Kidney (tissue), 14 donors: ENCODE results near the gene TSC2. TPM values are rescaled to one million over a fixed set of nuclear protein-coding genes. Genes with fewer than 3 reads are reported as not detected.

Experiments
- DNase-seq, 5 donors: peaks; one replicate each; pipeline ENCODE4 v3.0.0-alpha.2; 2013 to 2020
- FAIRE-seq: peaks from 2 replicates; lab custom pipeline; 2012; peaks lifted over from hg19 to GRCh38; lab: Jason Lieb, UNC
- H3K27ac ChIP-seq, 2 donors: one replicate each; pipeline ENCODE4 v1.7.0; 2013; ENCODE audit warnings: low read depth in 2 of 2, low read length in 2 of 2, inconsistent platforms in 1 of 2
- H3K27me3 ChIP-seq: one replicate; pipeline ENCODE4 v1.7.1; 2013; ENCODE audit warnings: low read length, inconsistent platforms; ENCODE audit not compliant: control insufficient read depth, insufficient read depth
- H3K36me3 ChIP-seq, 3 donors: one replicate each; pipeline versions ENCODE4 v1.7.0 to v1.7.1; 2013; ENCODE audit warnings: low read length in 3 of 3, control low read depth in 1 of 3, inconsistent platforms in 1 of 3; ENCODE audit not compliant: insufficient read depth in 3 of 3, control insufficient read depth in 2 of 3
- H3K4me1 ChIP-seq, 3 donors: one replicate each; pipeline versions ENCODE4 v1.7.0 to v1.7.1; 2013; ENCODE audit warnings: low read length in 3 of 3, inconsistent platforms in 1 of 3, low read depth in 1 of 3; ENCODE audit not compliant: control insufficient read depth in 2 of 3, insufficient read depth in 2 of 3
- H3K4me3 ChIP-seq, 3 donors: one replicate each; pipeline versions ENCODE4 v1.7.0 to v1.8.1; 2013; ENCODE audit warnings: low read length in 3 of 3, control low read depth in 1 of 3, inconsistent platforms in 1 of 3
- H3K9ac ChIP-seq, 3 donors: one replicate each; pipeline versions ENCODE4 v1.7.0 to v1.7.1; 2013; ENCODE audit warnings: low read length in 3 of 3, control low read depth in 1 of 3, inconsistent platforms in 1 of 3
- H3K9me3 ChIP-seq, 3 donors: one replicate each; pipeline versions ENCODE4 v1.7.0 to v1.7.1; 2013; ENCODE audit warnings: low read length in 3 of 3, control low read depth in 1 of 3, inconsistent platforms in 1 of 3; ENCODE audit not compliant: control insufficient read depth in 2 of 3, insufficient read depth in 1 of 3
- CTCF ChIP-seq: IDR thresholded peaks from 3 replicates; pipeline ENCODE4 v1.5.1; 2012; ENCODE audit warnings: mild to moderate bottlenecking, moderate library complexity, borderline replicate concordance; ENCODE audit not compliant: insufficient read depth; ENCODE audit errors: extremely low read depth
- intact Hi-C: fragments of 100-400 bp; cut with DNase I; formaldehyde crosslinking; loops from one replicate; pipeline ENCODE4 v1.11.1; 2022
- polyA plus RNA-seq: library from polyadenylated mRNA; stranded (reverse); fragments of 350-450 nt; fragmentation: Illumina TruSeq; extraction: RNeasy Lipid Tissue Mini Kit (QIAGEN cat#74804); gene quantifications from one replicate; pipeline ENCODE4 v1.2.3, GENCODE V29; 2014; ENCODE audit warnings: low read depth, low replicate concordance; ENCODE audit not compliant: insufficient read depth
- total RNA-seq: library from RNA; stranded (reverse); fragmentation: NEBNext Ultra II Directional; extraction: Animal tissue kit (Norgen Biotek cat#: 25700); gene quantifications from one replicate; pipeline ENCODE4 v1.2.1, GENCODE V29; 2021
- donor health status: control.
- donor health status: control.
- donor health status: control.
- donor health status: control.
- donor health status: control.
- donor health status: DM: yes; HTN: yes; CAD: no.
- donor health status: Normal renal cell carcinoma (clear cell type).

TSC2 gene
- total and polyA plus RNA-seq, 2 donors from 2014 or later: 40.0 to 151 TPM

- intact Hi-C loops: no loop called here
- H3K27me3 ChIP-seq: no peaks in the 10 kb centered on the region
- H3K36me3 ChIP-seq: peaks cover 0 to 21% (median 2%) of the 10 kb centered on the region in 3 donors
- FAIRE-seq (no peak), DNase-seq (no peak)
- no peak for TF ChIP-seq CTCF
- H3K4me3 ChIP-seq: no peak overlapping the region
- H3K9ac ChIP-seq: no peak overlapping the region
- H3K27ac ChIP-seq: no peak overlapping the region
- peaks cover 0 to 17% (median 0%) of the 10 kb centered on the region in 3 donors for H3K4me1 ChIP-seq
- no peaks in the 10 kb centered on the region for H3K9me3 ChIP-seq
Measured at GRCh38 chr16:2078096-2078495, 30.3 kb downstream of the TSC2 start.

GRCh38 chr16:2078691-2079090 is 30.9 kb downstream of the TSC2 start:
- no peaks in the 10 kb centered on the region for H3K27me3 ChIP-seq
- DNase-seq: no peak
- no peak overlapping the region for H3K27ac ChIP-seq
- H3K4me3 ChIP-seq: no peak overlapping the region
- H3K36me3 ChIP-seq: peaks cover 0 to 18% (median 2%) of the 10 kb centered on the region in 3 donors
- FAIRE-seq: no peak
- intact Hi-C loops: no loop called here
- no peak for TF ChIP-seq CTCF
- peaks cover 0 to 17% (median 0%) of the 10 kb centered on the region in 3 donors for H3K4me1 ChIP-seq
- H3K9me3 ChIP-seq: no peaks in the 10 kb centered on the region
- no peak overlapping the region for H3K9ac ChIP-seq

- intact Hi-C loops: no loop called here
- no peak for TF ChIP-seq CTCF
- no peaks in the 10 kb centered on the region for H3K9me3 ChIP-seq
- H3K4me3 ChIP-seq: no peak overlapping the region
- FAIRE-seq (no peak), DNase-seq (no peak)
- H3K27ac ChIP-seq: no peak overlapping the region
- H3K4me1 ChIP-seq: peaks cover 0 to 17% (median 0%) of the 10 kb centered on the region in 3 donors
- no peaks in the 10 kb centered on the region for H3K27me3 ChIP-seq
- H3K9ac ChIP-seq: no peak overlapping the region
- H3K36me3 ChIP-seq: peaks cover 0 to 14% (median 0%) of the 10 kb centered on the region in 3 donors
Measured at GRCh38 chr16:2079311-2079800, 31.6 kb downstream of the TSC2 start.

GRCh38 chr16:2079991-2080390 is 32.2 kb downstream of the TSC2 start:
- FAIRE-seq: no peak
- no peak for TF ChIP-seq CTCF
- no peak for DNase-seq
- H3K27ac ChIP-seq: no peak overlapping the region
- no peaks in the 10 kb centered on the region for H3K9me3 ChIP-seq
- H3K9ac ChIP-seq: no peak overlapping the region
- intact Hi-C loops: no loop called here
- no peaks in the 10 kb centered on the region for H3K27me3 ChIP-seq
- H3K4me1 ChIP-seq: peaks cover 0 to 17% (median 0%) of the 10 kb centered on the region in 3 donors
- H3K4me3 ChIP-seq: no peak overlapping the region
- H3K36me3 ChIP-seq: peaks cover 0 to 14% (median 0%) of the 10 kb centered on the region in 3 donors
